Right lobe of liver (tissue), 6 donors: ENCODE measurements around the gene CYP46A1. TPM values are rescaled to one million over a fixed set of nuclear protein-coding genes. Genes with fewer than 3 reads are reported as not detected.
A peak's percentile ranks its signal among the peaks of the same experiment; 100 is the strongest.

Source experiments
- ATAC-seq, 4 donors: fragments of 200-7000 bp; cut with Tn5 transposase; one replicate each; pipeline ENCODE4 v1.9.1; 2020; ENCODE audit warnings: mild to moderate bottlenecking in 4 of 4, moderate library complexity in 4 of 4
- DNase-seq, 3 donors: peaks; one replicate each; pipeline ENCODE4 v3.0.0-alpha.2; 2020
- H3K27ac ChIP-seq, 3 donors: fragments of 200-600 bp; one replicate each; pipeline ENCODE4 v1.8.0; 2022
- H3K27me3 ChIP-seq, 2 donors: fragments of 200-600 bp; one replicate each; pipeline ENCODE4 v1.8.0; 2022
- H3K36me3 ChIP-seq, 4 donors: fragments of 200-600 bp; sonication (generic) in 1 of 4; one replicate each; pipeline versions ENCODE4 v1.5.1 to v1.8.0; 2017 to 2022; ENCODE audit warnings: control low read depth in 1 of 4
- H3K4me1 ChIP-seq, 4 donors: fragments of 200-600 bp; sonication (generic) in 1 of 4; one replicate each; pipeline versions ENCODE4 v1.5.1 to v1.8.0; 2017 to 2022; ENCODE audit warnings: control low read depth in 1 of 4
- H3K4me3 ChIP-seq, 3 donors: fragments of 200-600 bp; one replicate each; pipeline ENCODE4 v1.8.0; 2022
- H3K9me3 ChIP-seq, 4 donors: fragments of 200-600 bp; sonication (generic) in 1 of 4; one replicate each; pipeline versions ENCODE4 v1.5.1 to v1.8.0; 2017 to 2022; ENCODE audit warnings: control low read depth in 1 of 4
- POLR2A ChIP-seq: fragments of 450-650 bp; IDR thresholded peaks from one replicate; pipeline ENCODE4 v1.6.1; 2017; ENCODE audit warnings: antibody characterized with exemption, mild to moderate bottlenecking
- WGBS: methylation state at CpG from one replicate; pipeline ENCODE4 v1.1.6; 2018; ENCODE audit warnings: low coverage, low lambda C conversion rate; ENCODE audit not compliant: insufficient coverage; ENCODE audit errors: missing lambda C conversion rate; 5-methylcytosine and 5-hydroxymethylcytosine counted together
- intact Hi-C, 2 donors: fragments of 100-400 bp; cut with DNase I; formaldehyde crosslinking; loops; one replicate each; pipeline versions ENCODE4 v1.11.2 to v1.14.1; 2022
- total RNA-seq, 6 experiments: library from RNA; depleted of rRNA in 2 of 6; stranded (reverse); fragments of >200 nt in 2 of 6; fragmentation: NEBNext Ultra II Directional in 3 of 6; extraction: Animal tissue kit (Norgen Biotek cat#: 25700) in 3 of 6; gene quantifications; one replicate each; pipeline versions ENCODE4 v1.1.0 to v1.2.4, GENCODE V29; 2016 to 2023
- TF ChIP-seq, protein P1 (sequence below), 4 donors: fragments of 200-600 bp in 3 of 4; fragments of 450-650 bp in 1 of 4; IDR thresholded peaks; one replicate each; pipeline versions ENCODE4 v1.5.1 to v1.8.0; 2016 to 2022; ENCODE audit warnings: antibody characterized with exemption in 4 of 4, mild to moderate bottlenecking in 2 of 4
- donor health status: DM: no; HTN: yes; CAD: no.
- donor health status: DM: no; HTN: no; CAD: no.
- donor health status: DM: no; HTN: no; CAD: no.
- donor health status: DM: no; HTN: yes; CAD: no.
- donor health status: DM: no; HTN: yes; CAD: no.

CYP46A1 gene
- total RNA-seq, 6 experiments from 2014 or later: 0.06 to 1.6 (median 0.42) TPM; not detected in 1

DNA sequence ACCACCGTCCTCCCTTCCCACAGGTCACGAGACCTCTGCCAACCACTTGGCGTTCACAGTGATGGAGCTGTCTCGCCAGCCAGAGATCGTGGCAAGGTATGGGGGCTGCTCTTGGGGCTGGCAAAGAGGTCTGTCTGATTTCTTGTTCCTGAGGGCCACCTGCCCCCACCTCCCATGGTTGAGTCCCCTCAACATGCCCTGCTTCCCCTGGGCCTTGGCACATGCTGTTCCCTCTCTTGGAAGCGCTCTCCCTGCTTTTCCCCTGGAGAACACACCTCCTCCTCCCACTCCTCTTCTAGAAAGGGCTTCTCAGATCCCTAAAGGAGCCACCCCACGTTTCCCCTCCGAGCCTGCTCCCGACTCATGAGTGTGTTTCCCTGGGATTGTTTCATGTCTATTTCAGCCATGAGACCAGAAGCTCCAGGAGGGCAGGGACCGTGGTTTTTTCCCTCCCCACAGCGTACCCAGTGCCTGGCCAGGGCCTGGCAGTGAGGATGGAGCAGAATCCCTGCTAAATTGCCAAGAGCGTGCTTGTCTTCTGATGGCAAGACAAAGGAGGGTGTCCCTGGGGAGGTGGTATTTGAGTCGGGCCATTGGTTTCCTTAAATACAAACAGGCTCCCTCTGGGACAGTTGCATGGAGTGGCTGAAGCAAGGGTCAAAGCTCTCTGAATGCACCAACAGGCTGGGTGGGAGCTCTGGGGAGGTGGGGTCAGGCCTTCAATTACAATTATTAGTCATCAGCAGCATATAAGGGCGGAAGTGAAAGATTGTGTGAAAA lies 34.1 kb downstream of the CYP46A1 start:
- Histone ChIP-seq H3K27ac (no peak overlapping the region), H3K4me3 (no peak overlapping the region), H3K4me1 (no peaks in the 10 kb centered on the region), H3K9me3 (no peaks in the 10 kb centered on the region), H3K27me3 (no peaks in the 10 kb centered on the region), H3K36me3 (no peaks in the 10 kb centered on the region)
- no peak for ATAC-seq
- DNase-seq: peak in 1 of 3 donors; percentile 26
- no peak for TF ChIP-seq POLR2A
- TF ChIP-seq, protein P1, sequence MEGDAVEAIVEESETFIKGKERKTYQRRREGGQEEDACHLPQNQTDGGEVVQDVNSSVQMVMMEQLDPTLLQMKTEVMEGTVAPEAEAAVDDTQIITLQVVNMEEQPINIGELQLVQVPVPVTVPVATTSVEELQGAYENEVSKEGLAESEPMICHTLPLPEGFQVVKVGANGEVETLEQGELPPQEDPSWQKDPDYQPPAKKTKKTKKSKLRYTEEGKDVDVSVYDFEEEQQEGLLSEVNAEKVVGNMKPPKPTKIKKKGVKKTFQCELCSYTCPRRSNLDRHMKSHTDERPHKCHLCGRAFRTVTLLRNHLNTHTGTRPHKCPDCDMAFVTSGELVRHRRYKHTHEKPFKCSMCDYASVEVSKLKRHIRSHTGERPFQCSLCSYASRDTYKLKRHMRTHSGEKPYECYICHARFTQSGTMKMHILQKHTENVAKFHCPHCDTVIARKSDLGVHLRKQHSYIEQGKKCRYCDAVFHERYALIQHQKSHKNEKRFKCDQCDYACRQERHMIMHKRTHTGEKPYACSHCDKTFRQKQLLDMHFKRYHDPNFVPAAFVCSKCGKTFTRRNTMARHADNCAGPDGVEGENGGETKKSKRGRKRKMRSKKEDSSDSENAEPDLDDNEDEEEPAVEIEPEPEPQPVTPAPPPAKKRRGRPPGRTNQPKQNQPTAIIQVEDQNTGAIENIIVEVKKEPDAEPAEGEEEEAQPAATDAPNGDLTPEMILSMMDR (IDR thresholded peaks at IDR 0.05): no peak
- 68% methylated on average over 6 of the region's 14 CpGs for WGBS
- intact Hi-C loops: no loop called here

DNA sequence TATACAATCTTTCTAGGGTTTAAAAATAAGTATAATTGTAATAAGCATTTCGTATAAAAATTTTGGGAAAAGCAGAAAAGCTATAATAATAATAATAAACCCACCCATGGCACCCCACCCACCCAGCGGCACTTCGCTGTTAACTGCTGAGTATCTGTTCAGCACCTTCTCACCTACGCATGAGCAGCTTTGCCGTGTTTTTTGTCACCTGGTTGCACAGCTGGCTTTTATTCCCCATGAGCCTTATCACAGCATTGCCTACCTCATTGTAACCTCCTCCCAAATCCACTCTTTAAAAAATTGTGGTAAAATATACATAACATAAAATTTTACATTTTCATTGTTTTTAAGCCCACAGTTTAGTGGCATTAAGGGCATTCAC lies 34.7 kb downstream of the CYP46A1 start:
- TF ChIP-seq, protein P1 (IDR thresholded peaks at IDR 0.05): no peak
- TF ChIP-seq POLR2A: no peak
- Histone ChIP-seq H3K9me3 (no peaks in the 10 kb centered on the region), H3K4me1 (no peaks in the 10 kb centered on the region), H3K27me3 (no peaks in the 10 kb centered on the region), H3K27ac (no peak overlapping the region), H3K4me3 (no peak overlapping the region), H3K36me3 (no peaks in the 10 kb centered on the region)
- WGBS: 80% methylated on average over 5 of the region's 5 CpGs
- ATAC-seq (no peak), DNase-seq (peak in 1 of 3 donors; percentile 8)
- intact Hi-C loops: no loop called here

DNA sequence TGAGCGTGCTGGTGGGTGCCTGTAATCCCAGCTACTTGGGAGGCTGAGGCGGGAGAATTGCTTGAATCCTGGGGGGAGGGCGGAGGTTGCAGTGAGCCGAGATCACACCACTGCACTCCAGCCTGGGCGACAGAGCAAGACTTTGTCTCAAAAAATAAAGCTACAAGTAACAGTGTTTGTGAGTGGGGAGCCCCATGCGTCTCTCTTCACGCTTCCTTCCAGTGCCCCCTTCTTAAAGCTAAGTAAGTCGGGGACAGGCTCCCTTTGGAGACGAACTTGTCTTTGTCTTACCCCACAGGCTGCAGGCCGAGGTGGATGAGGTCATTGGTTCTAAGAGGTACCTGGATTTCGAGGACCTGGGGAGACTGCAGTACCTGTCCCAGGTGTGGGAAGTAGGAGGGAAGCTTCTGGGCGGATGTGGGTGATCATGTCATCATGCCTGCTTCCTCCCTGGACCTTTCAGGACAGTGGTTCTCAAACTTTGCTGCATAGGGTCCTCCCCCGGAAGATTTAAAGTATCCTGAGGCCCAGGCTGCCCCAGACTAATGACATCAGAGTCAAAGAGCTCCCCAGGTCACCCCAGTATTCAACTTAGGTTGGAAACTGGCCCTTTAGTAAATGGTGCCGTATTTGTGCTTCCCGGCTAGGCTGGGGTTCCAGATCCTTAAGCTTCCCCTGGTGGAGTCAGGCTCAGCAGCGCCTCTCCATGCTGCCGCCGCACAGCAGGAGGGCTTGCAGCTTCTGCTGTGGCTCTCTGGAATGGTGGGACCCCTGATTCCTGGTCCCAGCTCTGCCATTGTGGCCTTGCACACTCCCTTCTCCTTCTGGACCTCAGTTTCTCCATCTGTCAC lies 37.1 kb downstream of the CYP46A1 start:
- no peak for TF ChIP-seq POLR2A
- TF ChIP-seq, protein P1 (IDR thresholded peaks at IDR 0.05): no peak
- peak in 2 of 3 donors; percentile 20 to 28 for DNase-seq
- 83% methylated on average over 4 of the region's 18 CpGs for WGBS

DNA sequence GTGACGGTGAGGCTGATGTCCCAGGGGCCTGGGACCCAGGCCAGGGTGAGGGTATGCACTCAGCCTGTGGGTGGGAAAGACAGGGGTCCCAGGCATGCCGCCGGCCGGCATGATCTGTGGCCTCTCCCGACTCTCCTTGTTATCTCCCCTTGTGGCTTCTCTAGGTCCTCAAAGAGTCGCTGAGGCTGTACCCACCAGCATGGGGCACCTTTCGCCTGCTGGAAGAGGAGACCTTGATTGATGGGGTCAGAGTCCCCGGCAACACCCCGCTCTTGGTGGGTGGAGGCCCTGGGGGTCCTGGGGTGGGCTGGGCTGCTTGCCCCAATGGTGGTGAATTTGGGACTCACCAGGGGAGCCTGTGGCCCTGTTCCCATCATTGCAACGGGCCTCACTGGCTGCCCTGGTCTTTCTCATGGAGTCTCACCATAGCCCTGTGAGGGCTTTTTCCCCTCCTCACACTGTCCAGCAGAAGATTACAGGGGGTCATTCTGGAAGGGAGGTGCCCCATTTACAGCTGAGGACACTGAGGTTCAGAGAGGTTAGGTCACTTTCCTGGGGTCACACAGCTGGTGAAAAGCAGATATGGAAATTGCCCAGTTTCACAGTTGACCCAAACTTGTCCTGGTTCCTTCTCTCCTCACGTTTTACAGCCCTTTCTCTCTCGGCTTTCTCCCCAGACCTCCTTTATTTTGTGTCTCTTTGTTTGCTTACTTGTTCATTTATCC lies 37.9 kb downstream of the CYP46A1 start:
- peak in 2 of 3 donors; percentile 35 to 40 for DNase-seq
- H3K27ac ChIP-seq: no peak overlapping the region
- no peaks in the 10 kb centered on the region for H3K36me3 ChIP-seq
- no peaks in the 10 kb centered on the region for H3K4me1 ChIP-seq
- H3K27me3 ChIP-seq: no peaks in the 10 kb centered on the region
- no peaks in the 10 kb centered on the region for H3K9me3 ChIP-seq
- intact Hi-C loops: no loop called here
- no peak for ATAC-seq
- TF ChIP-seq, protein P1 (IDR thresholded peaks at IDR 0.05): no peak
- no peak for TF ChIP-seq POLR2A
- WGBS: 76% methylated on average over 2 of the region's 12 CpGs
- H3K4me3 ChIP-seq: no peak overlapping the region

More for the DNA sequence above, 37.1 kb downstream of the CYP46A1 start:
- Histone ChIP-seq H3K27ac (no peak overlapping the region), H3K27me3 (no peaks in the 10 kb centered on the region), H3K9me3 (no peaks in the 10 kb centered on the region), H3K4me1 (no peaks in the 10 kb centered on the region), H3K4me3 (no peak overlapping the region), H3K36me3 (no peaks in the 10 kb centered on the region)
- intact Hi-C loops: no loop called here
- no peak for ATAC-seq
